Endothelial cell of umbilical vein (primary cell): ENCODE measurements around the gene EPN1. TPM values are rescaled to one million over a fixed set of nuclear protein-coding genes. Genes with fewer than 3 reads are reported as not detected.

Experiments used
- BruUV-seq: library from RNA; stranded (reverse); fragments of 400-500 nt; replicated peaks from 2 replicates; lab custom pipeline; 2021; lab: Mats Ljungman, UMichigan
- CTCF ChIA-PET: fragments of 300-600, 350-600 bp; sonication (Branson Sonifier 250); formaldehyde crosslinking; loops from one replicate; lab custom pipeline; 2021; ENCODE audit warnings: antibody characterized with exemption, inconsistent platforms; lab: Charles Lee
- POLR2A ChIA-PET: fragments of 300-600, 350-600 bp; sonication (Branson Sonifier 250); formaldehyde crosslinking; loops from one replicate; lab custom pipeline; 2021; ENCODE audit warnings: antibody characterized with exemption, inconsistent platforms; lab: Charles Lee
- DNase-seq: peaks from one replicate; pipeline ENCODE4 v3.0.0-alpha.2; 2011; ENCODE audit warnings: low read depth, low spot score
- FAIRE-seq: peaks from 2 replicates; lab custom pipeline; 2011; peaks lifted over from hg19 to GRCh38; lab: Jason Lieb, UNC
- H2AFZ ChIP-seq: 2 replicates; pipeline ENCODE4 v1.6.0; 2012; ENCODE audit warnings: low read depth, low read length, control low read depth, inconsistent platforms
- H3K27ac ChIP-seq: 2 replicates; pipeline ENCODE4 v1.5.1; 2011; ENCODE audit warnings: low read depth, mild to moderate bottlenecking, control low read depth, low read length, moderate library complexity; ENCODE audit not compliant: insufficient read depth
- H3K27me3 ChIP-seq, 2 experiments: 2 replicates each; pipeline versions ENCODE4 v1.6.0 to v1.6.1; 2011; ENCODE audit warnings: low read length in 2 of 2, mixed read lengths in 1 of 2; ENCODE audit not compliant: control insufficient read depth in 2 of 2, insufficient read depth in 2 of 2
- H3K36me3 ChIP-seq, 2 experiments: 2 replicates in 1 of 2; 3 replicates in 1 of 2; pipeline ENCODE4 v1.5.1; 2011; ENCODE audit warnings: low read length in 2 of 2, mild to moderate bottlenecking in 1 of 2, moderate library complexity in 1 of 2; ENCODE audit not compliant: control insufficient read depth in 2 of 2, insufficient read depth in 2 of 2; ENCODE audit errors: extremely low read depth in 1 of 2
- H3K4me1 ChIP-seq: 3 replicates; pipeline ENCODE4 v1.5.1; 2011; ENCODE audit warnings: mild to moderate bottlenecking, low read length; ENCODE audit not compliant: control insufficient read depth, insufficient read depth; ENCODE audit errors: extremely low read depth
- H3K4me2 ChIP-seq: 2 replicates; pipeline ENCODE4 v1.6.1; 2011; ENCODE audit warnings: low read length, control low read depth, mixed read lengths; ENCODE audit not compliant: insufficient read depth
- H3K4me3 ChIP-seq, 3 experiments: fragments of 200-600 bp in 1 of 3; sonication (generic), shearing (Covaris generic) in 1 of 3; replicated peaks in 1 of 3; 2 replicates each; pipeline ENCODE4 v1.5.1; 2011 to 2016; ENCODE audit warnings: control low read depth in 3 of 3, low read length in 3 of 3, mild to moderate bottlenecking in 2 of 3, inconsistent platforms in 1 of 3, low read depth in 1 of 3, moderate library complexity in 1 of 3; ENCODE audit not compliant: insufficient read depth in 1 of 3
- H3K79me2 ChIP-seq: 2 replicates; pipeline ENCODE4 v1.6.0; 2012; ENCODE audit warnings: low read length, inconsistent platforms; ENCODE audit not compliant: control insufficient read depth, insufficient read depth
- H3K9ac ChIP-seq: replicated peaks from 2 replicates; pipeline ENCODE3; 2011; ENCODE audit warnings: low read length, control low read depth; ENCODE audit not compliant: insufficient read depth; ENCODE audit errors: extremely low read depth
- H3K9me1 ChIP-seq: replicated peaks from 3 replicates; pipeline ENCODE4 v1.6.0; 2011; ENCODE audit warnings: mild to moderate bottlenecking, low read length; ENCODE audit not compliant: control insufficient read depth, insufficient read depth; ENCODE audit errors: extremely low read depth
- H3K9me3 ChIP-seq: replicated peaks from 2 replicates; pipeline ENCODE4 v1.5.1; 2012; ENCODE audit warnings: low read length, inconsistent platforms; ENCODE audit not compliant: control insufficient read depth, insufficient read depth
- H4K20me1 ChIP-seq: replicated peaks from 2 replicates; pipeline ENCODE3; 2011; ENCODE audit warnings: mild to moderate bottlenecking, low read length; ENCODE audit not compliant: control insufficient read depth, insufficient read depth; ENCODE audit errors: extremely low read depth
- CTCF ChIP-seq, 2 donors: IDR thresholded peaks; 1 replicate in 1 of 2; 2 replicates in 1 of 2; pipeline ENCODE4 v1.5.1; 2011; ENCODE audit warnings: low read length in 2 of 2, mild to moderate bottlenecking in 2 of 2, moderate library complexity in 2 of 2, control low read depth in 1 of 2, inconsistent platforms in 1 of 2, low read depth in 1 of 2; ENCODE audit not compliant: insufficient read depth in 1 of 2; ENCODE audit errors: extremely low read depth in 1 of 2
- EZH2 ChIP-seq: IDR thresholded peaks from 2 replicates; pipeline ENCODE4 v1.6.1; 2012; ENCODE audit warnings: borderline replicate concordance, low read depth, mild to moderate bottlenecking, moderate library complexity, low read length, inconsistent platforms; ENCODE audit not compliant: severe bottlenecking
- FOS ChIP-seq: IDR thresholded peaks from 2 replicates; pipeline ENCODE4 v1.6.1; 2011; ENCODE audit warnings: mild to moderate bottlenecking, low read length, moderate library complexity, borderline replicate concordance; ENCODE audit not compliant: insufficient read depth
- GATA2 ChIP-seq: IDR thresholded peaks from 2 replicates; pipeline ENCODE4 v1.7.0; 2011; ENCODE audit warnings: low read depth, mild to moderate bottlenecking, moderate library complexity, mixed read lengths, low read length; ENCODE audit not compliant: insufficient read length, insufficient read depth
- JUN ChIP-seq: IDR thresholded peaks from 2 replicates; pipeline ENCODE4 v1.6.1; 2011; ENCODE audit warnings: borderline replicate concordance, low read depth; ENCODE audit not compliant: insufficient read length, insufficient read depth
- MAX ChIP-seq: IDR thresholded peaks from 2 replicates; pipeline ENCODE4 v1.6.1; 2011; ENCODE audit not compliant: insufficient read depth, insufficient read length
- MYC ChIP-seq: IDR thresholded peaks from one replicate; pipeline ENCODE4 v1.6.1; 2011; ENCODE audit warnings: mild to moderate bottlenecking, low read depth, low read length
- POLR2A ChIP-seq: IDR thresholded peaks from 2 replicates; pipeline ENCODE4 v1.6.1; 2012; ENCODE audit warnings: low read depth, mild to moderate bottlenecking, control low read depth, low read length
- POLR2AphosphoS5 ChIP-seq: IDR thresholded peaks from 2 replicates; pipeline ENCODE4 v1.6.1; 2012; ENCODE audit warnings: low read depth, mild to moderate bottlenecking, control low read depth, low read length, moderate library complexity; ENCODE audit not compliant: insufficient read depth
- dilution Hi-C: fragments of 300-500 bp; cut with MboI; formaldehyde crosslinking; loops from one replicate; pipeline ENCODE4 v1.15.0; 2019; ENCODE audit warnings: low sequenced_read_pairs; ENCODE audit not compliant: extremely low pct_ligation_motif_present
- intact Hi-C: fragments of 100-400 bp; cut with micrococcal nuclease; formaldehyde crosslinking; loops from one replicate; pipeline ENCODE4 v1.10.0; 2022
- polyA plus RNA-seq, 4 experiments: library from polyadenylated mRNA; depleted of rRNA in 3 of 4; stranded (reverse) in 3 of 4; unstranded in 1 of 4; fragments of >200 nt; gene quantifications; 2 replicates each; pipeline versions ENCODE4 v1.2.1 to v1.2.3, GENCODE V29; 2011 to 2012; ENCODE audit warnings: missing spikeins in 1 of 4
- total RNA-seq: library from RNA; stranded (reverse); gene quantifications from 2 replicates; pipeline ENCODE4 v1.2.3, GENCODE V29; 2021

Gene EPN1
- total and polyA plus RNA-seq, 2 donors (not counting 3 experiments of a cell fraction or from before 2014, with no cell fraction given): 87.2 to 138 TPM

- ChIA-PET CTCF (interaction anchor here (0.7 to 1.7 kb wide), 2 partner anchors 16 to 23 kb away, joined by 4 to 6 read pairs; no protein-coding TSS in a partner anchor), POLR2A (no interaction called here)
- FAIRE-seq (no peak), DNase-seq (no peak)
- H3K9me3 ChIP-seq: no peaks in the 10 kb centered on the region
- H3K4me1 ChIP-seq: peaks cover 17% of the 10 kb centered on the region
- intact Hi-C loops: no loop called here
- peaks cover 18% of the 10 kb centered on the region for H3K79me2 ChIP-seq
- peak overlapping the region; percentile 71 to 82 (median 77) for H3K4me3 ChIP-seq
- H3K9me1 ChIP-seq: no peaks in the 10 kb centered on the region
- no peaks in the 10 kb centered on the region for H3K27me3 ChIP-seq
- no TSS peak for BruUV-seq
- peak overlapping the region; percentile 61 for H3K9ac ChIP-seq
- no peaks in the 10 kb centered on the region for H4K20me1 ChIP-seq
- TF ChIP-seq FOS (no peak), MAX (no peak), POLR2AphosphoS5 (no peak), JUN (no peak), CTCF (IDR thresholded peaks at IDR 0.05; ENCODE audit: extremely low read depth in 1 of 2, insufficient read depth in 1 of 2, low read depth in 1 of 2, low read length in 2 of 2) (no peak), POLR2A (no peak), EZH2 (no peak), GATA2 (no peak), MYC (no peak)
- H3K27ac ChIP-seq: no peak overlapping the region
- peak overlapping the region; percentile 60 for H3K4me2 ChIP-seq
- peaks cover 3 to 12% of the 10 kb centered on the region in 2 experiments for H3K36me3 ChIP-seq
- dilution Hi-C loops: no loop called here
- peak overlapping the region; percentile 97 for H2AFZ ChIP-seq
These were observed 26.3 kb upstream of the EPN1 start for GRCh38 chr19:55648585-55649267.
